Muscle of back (tissue), 11 donors: ENCODE measurements around the gene RXRA. TPM values are rescaled to one million over a fixed set of nuclear protein-coding genes. Genes with fewer than 3 reads are reported as not detected.

Source experiments
- DNase-seq, 3 donors: peaks; one replicate each; pipeline versions ENCODE4 v3.0.0 to v3.0.0-alpha.2; 2013
- polyA plus RNA-seq, 10 donors: library from polyadenylated mRNA; unstranded; fragments of 120-200 nt; gene quantifications; one replicate each; pipeline ENCODE4 v1.2.1, GENCODE V29; 2013; ENCODE audit not compliant: insufficient read length in 10 of 10

Gene RXRA
- polyA plus RNA-seq, 10 donors: 23.7 to 46.0 (median 28.1) TPM

DNA sequence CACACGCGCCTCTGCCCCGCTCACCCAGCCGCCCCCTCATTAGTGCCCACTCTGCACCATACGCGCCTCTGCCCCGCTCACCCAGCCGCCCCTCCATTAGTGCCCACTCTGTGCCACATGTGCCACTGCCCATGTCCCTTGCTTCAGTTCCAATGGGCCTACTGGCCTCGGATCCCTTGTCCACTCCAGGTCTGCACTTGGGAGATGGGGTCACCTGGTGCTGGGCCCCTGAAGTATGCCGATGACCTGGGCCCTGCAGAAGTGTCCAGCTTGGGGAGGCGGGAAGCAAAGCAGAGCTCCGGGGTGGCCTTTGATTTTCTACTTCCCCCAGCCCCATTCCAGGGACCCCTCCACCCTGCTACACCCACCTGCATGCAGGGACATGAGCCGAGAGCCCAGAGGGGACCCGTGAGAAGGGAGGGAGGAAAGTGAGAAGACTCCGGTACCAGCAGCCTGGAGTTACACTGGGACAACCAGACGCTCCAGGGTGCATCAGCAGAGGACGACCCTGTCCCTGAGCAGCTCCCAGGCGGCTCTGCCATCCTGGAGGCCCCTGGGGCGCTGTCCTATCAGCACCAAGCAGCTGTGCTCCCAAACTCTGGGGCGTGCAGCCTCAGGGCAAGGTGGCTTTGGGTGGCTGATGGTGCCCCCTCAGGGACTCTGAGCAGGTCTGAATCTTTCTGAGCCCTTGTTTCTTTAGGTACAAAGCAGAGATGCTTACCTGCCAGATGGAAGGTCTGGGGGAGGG, 140.8 kb downstream of the RXRA start:
- no peak for DNase-seq

DNA sequence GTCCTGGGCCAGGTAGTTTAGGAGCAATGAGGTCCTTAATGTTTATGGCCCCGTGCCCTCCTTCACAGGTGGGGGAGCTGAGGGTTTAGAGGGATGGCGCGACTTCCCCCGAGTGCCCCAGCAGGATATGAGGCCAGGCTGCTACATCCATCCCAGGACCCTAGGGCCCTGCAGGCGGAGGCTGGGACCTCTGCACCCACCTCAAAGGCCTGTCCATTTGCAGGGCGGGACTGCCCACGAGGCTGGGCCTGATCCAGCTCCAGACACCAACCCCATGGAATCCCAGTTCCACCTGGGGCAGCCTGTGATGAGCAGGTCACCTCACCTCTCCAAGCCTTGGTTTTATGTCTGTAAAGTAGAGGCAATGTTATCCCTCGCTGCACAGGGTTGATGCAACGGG, 142.1 kb downstream of the RXRA start:
- no peak for DNase-seq

DNA sequence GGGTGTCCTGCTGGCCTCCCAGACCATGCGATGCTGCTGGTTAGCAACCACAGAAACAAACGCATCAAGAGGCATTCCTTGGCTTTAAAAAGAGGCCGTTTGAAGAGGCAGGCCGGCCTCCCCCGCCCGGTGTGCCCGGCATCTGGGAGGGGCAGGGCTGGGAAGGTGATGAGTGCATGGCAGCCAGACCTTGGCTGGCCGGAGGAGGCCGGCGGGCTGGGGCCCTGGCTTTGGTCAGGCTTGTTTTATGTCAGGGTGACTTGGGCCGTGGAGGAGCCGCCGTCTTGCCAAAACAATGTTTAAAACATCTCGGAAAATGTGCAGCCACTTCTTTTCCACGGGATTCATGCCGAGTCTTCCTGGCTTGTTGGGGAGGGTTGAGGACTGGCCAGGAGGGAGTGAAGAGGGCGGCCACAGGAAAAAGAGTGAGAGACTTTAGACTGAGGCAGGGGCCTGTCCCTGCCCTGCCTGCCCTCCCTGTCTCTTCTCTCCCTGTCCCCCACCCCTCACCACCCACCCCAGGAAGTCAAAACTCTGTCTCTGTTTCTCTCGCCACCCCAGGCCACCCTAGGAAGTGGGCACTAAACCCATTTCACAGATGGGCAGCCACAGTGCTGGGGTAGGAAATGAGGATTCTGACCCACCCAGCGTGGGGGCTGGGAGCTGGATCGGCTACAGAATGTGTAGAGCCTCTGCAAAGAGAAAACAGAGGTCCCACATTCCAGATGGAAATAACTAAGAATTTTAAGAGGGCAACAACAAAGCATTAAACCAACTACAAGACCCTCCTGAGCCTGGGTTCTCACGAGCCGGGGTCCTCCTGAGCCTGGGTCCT, 143.0 kb downstream of the RXRA start:
- peak; percentile 76 to 95 (median 92) for DNase-seq

DNA sequence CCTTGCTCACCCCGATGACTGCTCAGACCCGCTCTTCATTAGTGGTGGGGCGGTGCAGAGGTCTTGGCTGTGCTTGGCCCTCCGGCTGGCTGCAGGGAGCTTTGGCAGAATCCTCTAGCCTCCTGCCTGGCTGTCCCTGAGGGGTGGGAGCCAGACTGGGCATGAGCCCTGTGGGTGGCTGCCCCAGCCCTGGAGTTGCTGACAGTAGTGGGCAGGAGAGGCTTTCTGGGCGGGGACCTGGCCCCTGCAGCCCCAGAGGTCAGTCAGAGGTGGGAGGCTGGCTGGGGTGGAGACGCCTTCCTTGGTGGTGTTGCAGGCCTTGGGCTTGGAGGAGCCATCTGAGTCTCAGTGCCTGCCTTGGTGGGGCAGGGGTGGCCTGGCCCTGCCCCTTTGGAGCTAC, 146.0 kb downstream of the RXRA start:
- no peak for DNase-seq

DNA sequence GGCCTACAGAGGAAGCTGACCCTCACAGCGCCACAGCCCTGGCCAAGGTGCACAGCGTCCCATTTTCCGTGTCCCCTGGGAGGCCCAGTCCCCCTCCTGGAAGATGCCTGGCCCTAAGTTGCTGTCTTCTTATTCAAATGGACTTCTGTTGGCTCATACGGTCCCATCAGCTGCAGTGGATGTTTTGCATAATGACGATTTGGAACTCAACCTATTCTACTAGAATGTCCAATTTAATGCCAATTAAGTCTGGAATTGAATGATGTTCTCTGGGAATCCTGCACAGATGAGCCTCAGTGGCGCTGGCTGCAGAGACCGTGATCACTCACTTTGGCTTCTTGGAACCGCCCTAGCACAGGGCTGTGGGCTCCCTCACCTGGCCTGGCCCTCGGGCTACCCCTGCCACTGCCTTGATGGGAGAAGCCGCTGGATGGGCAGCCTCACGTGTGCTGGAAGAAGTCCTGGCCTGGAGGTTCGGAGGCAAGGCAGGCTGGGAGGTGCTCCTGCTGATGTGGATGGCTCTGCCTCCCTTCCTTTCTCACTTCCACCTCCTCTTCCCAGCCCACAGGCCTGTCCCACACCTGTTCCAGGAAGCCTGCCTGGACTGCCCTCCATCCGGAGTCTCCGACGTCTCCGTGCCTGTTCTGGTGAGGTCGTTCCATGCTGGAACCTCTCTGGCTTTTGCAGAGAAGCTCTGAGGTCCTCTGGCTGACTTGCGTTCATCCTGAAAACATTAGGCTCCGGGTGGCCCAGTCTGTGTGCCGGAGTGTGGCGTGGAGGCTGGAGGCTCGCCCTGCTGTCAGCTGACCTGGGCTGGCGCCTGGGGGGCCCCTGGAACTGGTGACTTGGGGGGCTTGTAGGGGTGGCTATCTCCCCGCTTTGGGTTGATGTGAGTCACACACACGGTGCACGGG, 147.1 kb downstream of the RXRA start:
- DNase-seq: peak in 1 of 3 donors; percentile 48

- DNase-seq: peak in 2 of 3 donors; percentile 58 to 82
These were observed 147.8 kb downstream of the RXRA start for GRCh38 chr9:134474055-134474370.

DNA sequence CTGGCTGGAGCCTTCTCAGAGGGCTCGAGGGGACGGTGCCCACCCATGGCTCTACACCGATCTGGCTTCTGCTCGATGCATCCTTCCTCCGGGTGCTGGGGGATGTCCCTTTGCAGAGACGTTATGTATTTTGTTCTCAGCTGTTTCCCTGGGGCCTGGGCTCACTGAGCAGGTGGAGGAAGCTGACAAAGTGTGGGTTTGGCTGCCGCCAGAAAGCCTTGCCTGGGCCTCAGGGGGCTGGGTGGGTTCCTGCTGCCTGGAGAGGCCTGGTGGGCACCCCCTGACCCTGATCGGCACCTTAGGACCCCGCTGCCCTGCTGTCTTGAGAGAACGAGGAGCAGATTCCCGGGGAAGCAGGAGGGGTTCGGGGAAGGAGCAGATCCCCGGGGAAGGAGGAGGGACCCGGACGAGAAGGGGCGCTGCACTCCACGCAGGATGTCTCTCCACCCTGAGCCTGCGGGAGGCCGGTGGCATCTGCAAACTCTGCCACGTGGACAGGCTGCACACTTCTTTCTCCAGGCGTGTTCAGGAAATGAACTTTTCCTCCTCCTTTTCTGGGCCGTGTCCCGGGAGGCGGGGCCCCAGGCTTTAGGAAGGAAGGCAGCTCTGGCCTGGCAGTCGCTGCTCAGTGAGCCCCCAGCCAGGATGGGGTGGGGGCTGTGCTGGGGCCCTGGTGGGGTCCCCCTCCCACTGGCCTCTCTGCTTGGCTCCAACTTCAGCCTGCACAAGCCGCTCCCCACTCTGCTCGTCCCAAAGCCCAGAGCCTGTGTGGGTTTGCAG, 148.9 kb downstream of the RXRA start:
- DNase-seq: peak; percentile 88 to 97 (median 93)

DNA sequence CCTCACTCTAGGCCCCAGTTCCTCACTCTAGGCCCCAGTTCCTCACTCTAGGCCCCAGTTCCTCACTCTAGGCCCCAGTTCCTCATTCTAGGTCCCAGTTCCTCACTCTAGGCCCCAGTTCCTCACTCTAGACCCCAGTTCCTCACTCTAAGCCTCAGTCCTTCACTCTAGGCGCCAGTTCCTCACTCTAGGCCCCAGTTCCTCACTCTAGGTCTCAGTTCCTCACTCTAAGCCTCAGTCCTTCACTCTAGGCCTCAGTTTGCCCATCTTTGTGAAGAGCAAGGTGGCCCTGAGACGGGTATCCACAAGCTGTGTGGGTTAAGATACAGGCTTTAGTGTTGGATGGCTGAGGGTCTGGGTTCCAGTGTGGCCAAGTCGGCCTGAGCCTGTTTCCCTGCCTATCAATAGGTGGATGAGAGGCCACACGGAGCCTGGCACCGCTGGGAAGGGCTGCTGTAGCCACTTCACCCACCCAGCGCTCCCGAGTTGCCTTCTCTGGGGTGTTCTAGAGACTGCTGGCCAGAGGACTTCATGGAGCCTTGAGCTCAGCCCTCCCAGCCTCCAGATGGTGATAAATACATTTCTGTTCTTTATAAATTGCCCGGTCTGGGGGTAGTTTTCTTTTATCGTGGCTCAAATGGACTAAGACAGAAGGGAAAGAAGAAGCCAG, 150.2 kb downstream of the RXRA start:
- DNase-seq: no peak

DNA sequence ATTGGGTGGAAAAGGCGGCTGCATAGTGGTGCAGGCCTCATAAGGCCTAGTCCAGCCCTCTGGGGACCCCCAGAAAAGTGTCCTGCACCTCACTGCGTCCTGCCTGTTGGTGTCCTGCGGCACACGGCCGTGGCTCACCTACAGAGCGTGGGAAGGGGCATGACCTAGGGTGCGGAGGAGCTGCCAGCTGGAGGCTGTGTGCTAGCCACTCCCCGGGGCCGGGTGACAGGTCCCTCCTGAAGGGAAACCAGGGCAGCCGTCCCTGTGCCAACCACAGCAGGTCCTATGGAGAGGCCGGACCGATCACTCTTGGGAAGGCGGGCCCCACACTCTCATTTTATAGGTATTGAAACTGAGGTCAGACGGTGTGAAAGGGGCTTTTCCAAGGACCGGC, 150.7 kb downstream of the RXRA start:
- no peak for DNase-seq

- no peak for DNase-seq
These were observed 151.2 kb downstream of the RXRA start for GRCh38 chr9:134477342-134477925.

GRCh38 chr9:134477927-134478326, 151.7 kb downstream of the RXRA start:
- no peak for DNase-seq

DNA sequence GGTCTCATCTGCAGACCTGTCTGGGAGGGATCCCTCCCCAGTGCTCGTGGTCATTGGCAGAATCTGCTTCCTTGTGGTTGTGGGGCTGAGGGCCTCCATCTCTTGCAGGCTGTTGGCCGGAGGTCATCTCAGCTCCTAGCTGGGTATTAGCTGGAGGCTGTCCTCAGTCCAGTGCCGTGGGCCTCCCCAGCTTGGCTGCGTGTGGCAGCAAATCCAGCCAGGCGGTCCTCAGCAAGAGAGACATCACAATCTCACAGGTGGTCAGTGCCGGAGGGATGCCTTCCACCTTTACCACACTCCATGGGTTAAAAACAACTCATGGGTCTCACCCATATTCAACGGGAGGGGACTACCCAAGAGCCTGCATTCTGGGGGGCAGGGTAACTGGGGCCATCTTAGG, 155.5 kb downstream of the RXRA start:
- DNase-seq: no peak

GRCh38 chr9:134482226-134482625, 156.0 kb downstream of the RXRA start:
- no peak for DNase-seq

DNA sequence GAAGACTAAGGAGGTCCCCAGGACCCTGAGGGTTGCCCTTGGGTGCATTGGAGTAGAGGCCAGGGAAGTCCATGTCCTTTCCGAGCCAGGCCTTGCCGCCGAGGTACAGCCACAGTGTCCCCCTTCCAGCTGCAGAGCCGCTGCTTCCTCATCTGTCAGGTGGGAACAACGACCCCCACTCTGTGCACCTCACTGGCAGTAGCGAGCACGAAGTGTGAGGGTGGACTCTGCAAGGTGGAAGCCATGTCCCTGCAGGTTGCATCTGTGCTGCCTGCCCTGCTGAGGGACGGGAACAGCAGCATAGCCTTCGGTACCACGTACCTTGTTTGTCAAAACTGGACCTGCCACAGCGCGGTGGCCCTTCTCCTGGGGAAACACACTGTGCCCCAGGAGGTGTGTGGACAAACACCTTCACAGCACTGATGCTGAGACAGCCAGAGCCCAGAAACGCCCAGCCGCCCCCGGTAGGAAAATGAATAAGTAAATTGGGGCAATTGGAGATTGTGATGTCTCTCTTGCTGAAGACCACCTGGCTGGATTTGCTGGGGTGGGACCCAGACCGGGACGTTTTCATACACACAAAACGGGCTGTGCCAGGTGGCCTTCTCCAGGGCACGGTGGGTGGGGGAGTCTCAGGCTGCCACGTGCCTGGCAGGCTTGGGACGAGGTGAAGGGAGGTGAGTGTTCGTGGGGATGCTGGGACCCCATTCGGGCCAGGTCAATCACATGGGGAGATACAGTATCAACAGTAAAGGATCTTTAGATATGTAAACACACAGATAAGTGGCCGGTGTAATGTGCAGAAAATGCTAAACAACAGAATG, 157.3 kb downstream of the RXRA start:
- no peak for DNase-seq

DNA sequence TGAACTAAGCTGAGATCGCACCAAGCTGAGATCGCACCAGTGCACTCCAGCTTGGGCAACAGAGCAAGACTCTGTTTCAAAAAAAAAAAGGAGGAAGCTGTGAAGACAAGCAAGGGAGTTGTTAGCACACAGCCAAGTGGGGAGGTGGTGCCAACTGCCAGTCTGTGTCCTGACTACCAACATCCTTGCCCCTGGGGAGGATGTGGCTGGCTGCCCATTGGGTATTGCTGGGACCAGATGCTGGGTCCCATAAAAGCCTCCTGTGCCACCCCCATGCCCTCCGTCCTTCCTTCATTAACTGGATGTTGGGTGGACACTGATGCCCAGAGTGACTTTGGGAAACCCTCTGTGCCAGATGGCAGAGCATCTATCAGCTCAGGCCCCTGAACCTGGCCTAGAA, 158.2 kb downstream of the RXRA start:
- no peak for DNase-seq

- no peak for DNase-seq
These were observed 159.4 kb downstream of the RXRA start for GRCh38 chr9:134485653-134486052.

GRCh38 chr9:134486143-134486591, 159.9 kb downstream of the RXRA start:
- no peak for DNase-seq

GRCh38 chr9:134486596-134486995, 160.3 kb downstream of the RXRA start:
- DNase-seq: no peak
